NK-92 (cell line): Measurements from ENCODE around the gene SLC25A22.

Experiments used
- DNase-seq: peaks from one replicate; lab custom pipeline; 2025; ENCODE audit not compliant: unreplicated experiment; lab: John Stamatoyannopoulos, UW

The SLC25A22 gene

DNA sequence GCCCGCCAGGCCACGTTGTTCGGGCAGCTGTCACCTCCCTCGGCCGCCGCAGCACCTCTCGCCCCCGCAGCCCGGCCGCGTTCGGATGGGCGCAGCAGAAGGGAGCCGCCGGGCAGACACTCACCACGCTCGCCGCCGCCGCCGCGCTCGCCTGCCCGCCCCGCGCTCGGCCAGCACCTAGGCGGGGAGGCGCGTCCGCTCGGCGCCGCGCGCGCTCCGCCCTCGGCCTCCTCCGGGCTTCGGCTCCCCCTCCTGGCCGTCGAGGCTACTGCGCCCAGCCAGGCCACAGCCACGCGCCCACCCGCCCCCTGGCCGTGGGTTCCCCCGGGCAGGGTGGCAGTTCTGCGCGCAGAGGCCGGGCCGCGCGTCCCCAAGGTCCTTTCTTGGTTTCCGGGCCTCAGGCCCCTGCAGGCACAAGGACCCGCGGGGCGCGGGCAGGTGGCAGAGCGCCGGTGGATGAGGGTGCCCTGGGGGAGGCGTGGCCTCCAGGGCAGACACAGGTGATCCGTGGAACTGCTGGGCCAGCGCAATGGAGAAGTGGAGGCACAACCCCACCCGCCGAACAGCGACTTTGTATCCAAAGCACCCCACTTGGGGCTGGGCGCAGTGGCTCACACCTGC lies at the start of gene SLC25A22:
Gene SLC25A22, minus strand, starts transcription at position 189 of the 621 bp plus-strand sequence. CDS start 3,275 bp downstream, outside the sequence.
- no peak for DNase-seq

DNA sequence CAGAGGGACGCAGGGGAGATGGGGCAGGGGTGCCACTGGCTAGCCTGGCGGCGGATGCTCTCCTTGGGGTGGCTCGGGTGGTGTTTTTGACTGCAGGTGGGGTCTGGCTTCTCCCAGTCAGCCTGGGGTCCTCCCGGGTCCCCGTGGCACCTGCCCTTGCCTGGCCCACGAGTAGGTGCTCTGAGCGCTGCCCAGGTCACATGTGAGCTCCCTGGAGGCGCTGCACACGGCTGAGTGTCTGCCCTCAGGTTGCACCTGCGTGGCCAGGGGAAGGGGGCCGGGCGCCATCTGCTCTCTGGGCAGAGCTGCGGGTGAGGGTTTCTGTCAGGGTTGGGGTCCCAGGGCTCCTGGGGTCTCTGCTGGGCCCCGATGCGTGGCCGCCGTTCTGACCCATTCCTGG lies 49.8 kb upstream of the SLC25A22 start:
- no peak for DNase-seq

DNA sequence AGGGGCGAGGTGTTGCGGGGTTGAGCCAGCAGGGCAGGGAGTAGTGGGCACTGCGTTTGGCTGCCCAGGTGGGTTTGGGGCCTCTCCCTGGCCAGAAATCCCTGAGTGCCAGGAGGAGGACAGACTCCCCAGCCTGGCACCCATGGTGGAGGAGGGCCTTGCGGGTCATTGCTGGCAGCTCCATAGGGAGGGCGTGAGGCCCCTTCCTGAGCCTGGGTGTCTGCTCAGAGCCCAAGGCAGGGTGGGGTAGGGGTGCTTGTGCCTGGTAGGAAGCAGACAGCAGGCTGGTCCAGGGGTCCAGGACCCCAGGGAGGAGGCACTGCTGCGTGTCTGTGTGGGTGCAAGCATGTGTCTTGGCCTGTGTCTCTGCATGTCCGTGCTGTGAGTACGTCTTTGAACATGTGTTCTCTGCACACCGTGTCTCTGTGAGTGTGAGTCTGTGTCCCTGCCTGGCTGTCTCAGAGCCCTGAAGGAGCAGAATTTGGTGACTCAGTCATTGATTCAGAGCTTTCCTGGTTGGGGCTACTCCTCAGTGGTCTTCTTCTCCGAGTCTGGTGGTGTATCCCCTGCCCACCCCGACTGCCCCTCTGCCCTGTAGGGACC lies 48.5 kb upstream of the SLC25A22 start:
- no peak for DNase-seq

DNA sequence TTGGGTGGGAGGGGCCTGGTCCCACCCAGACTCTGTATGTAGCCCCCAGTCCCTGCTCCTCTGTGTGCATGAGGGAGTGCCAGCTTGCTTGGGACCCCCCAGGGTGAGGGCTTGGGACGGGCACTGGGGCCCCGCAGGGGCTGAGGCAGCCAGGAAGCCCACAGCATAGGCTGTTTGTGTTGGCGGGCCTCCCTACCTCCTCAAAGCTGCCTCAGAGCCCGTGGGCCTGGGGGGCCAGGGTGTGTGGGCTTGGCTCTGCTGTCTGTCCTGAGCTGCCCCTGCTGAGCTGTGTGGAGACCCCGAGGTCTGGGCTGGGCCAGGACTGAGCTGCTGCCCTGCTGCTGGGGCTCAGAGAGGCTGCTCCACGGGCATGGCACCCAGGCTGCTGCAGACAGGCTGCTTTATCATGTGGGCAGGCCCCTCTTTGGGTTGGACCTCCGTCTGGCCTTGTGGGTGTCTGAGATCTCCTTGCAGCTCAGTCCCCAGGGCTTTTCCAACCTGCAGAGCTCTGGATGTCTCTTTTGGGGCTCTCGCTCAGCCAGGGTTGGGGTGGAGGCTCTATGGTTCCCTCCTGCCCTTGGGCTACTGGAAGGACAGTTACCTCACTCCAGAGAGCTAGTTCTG lies 47.9 kb upstream of the SLC25A22 start:
- no peak for DNase-seq

DNA sequence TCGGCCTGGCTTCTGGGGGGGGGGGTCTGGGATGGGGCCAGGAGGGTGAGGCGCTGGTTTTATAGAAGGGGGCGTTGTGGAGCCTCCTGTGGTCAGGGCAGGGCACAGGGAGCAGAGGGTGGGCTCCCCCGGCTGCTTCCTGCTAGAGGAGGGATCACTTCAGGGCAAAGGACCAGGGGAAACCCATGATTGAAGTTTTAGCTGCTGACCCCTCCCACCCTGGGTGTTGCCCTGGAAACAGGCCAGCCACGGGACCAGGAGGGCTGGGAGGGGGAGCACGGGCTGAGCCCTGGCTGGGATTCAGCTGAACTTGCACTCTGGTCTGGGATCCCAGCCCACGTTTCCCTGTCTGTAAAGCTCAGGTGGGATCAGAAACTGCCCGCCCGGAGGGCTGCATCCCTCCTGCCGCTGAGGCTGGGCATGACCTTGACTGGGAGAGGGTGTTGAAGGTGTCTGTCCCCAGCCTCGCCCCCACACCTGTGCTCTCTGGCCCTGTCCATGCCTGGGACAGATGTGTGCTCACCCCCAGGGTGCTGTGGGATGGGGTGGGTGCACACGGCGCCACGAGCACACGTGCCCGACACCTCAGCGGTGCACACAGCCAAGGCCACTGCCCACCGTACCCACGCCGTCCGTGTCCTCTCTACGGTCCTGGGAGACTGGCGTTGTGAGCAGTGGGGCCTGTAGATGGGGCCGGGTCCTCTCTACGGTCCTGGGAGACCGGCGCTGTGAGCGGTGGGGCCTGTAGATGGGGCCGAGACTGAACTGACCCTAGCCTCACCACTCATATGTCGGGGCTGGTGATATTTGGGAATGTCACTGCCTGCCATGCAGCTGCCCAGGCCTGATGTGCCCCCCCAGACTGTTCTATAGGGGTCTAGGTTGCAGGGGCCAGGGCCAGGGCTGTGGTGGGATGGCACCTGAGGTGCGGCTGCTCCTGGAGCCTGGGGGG lies 46.9 kb upstream of the SLC25A22 start:
- DNase-seq = no peak

DNA sequence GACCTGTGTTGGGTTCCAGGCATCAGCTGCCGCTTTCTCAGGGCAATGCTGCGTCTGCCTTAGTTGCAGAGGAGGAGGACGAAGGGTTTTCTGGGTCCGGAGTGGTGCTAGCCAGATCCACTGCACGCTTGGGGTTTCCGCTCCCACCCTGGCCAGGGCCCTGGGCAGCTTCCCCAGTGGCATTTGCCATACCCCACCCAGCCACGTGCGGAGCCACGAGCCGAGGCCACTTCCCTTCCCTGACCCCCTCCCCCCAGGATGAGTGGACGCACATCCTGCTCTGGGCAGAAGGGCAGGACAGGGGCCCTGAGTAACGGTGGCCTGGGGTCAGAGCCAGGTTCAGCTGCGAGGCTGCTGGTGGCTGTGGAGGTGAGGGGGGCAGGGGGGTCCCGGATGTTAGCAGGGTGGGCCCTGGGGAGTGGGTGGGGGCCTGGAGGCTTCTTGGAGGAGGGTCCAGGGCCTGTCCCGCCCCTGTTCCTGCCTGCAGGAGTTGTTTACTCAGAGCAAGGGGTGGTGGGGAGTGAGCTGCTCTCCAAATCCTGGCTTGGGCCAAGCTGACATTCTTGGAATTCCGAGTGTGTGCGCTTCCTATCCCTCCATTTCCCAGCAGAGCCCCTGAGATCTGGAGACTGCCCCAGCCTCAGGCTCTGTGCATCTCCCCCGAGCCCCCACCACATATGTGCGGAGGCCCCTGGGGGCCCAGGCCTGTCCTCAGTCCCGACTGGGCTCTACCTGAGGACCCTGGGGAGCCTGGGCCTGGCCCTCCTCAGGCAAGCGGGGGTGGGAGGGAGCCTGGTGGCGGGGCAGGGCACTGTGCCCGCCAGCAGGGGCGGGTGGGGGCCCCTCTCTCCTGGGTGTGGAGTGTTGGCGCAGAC lies 46.0 kb upstream of the SLC25A22 start:
- DNase-seq = no peak

DNA sequence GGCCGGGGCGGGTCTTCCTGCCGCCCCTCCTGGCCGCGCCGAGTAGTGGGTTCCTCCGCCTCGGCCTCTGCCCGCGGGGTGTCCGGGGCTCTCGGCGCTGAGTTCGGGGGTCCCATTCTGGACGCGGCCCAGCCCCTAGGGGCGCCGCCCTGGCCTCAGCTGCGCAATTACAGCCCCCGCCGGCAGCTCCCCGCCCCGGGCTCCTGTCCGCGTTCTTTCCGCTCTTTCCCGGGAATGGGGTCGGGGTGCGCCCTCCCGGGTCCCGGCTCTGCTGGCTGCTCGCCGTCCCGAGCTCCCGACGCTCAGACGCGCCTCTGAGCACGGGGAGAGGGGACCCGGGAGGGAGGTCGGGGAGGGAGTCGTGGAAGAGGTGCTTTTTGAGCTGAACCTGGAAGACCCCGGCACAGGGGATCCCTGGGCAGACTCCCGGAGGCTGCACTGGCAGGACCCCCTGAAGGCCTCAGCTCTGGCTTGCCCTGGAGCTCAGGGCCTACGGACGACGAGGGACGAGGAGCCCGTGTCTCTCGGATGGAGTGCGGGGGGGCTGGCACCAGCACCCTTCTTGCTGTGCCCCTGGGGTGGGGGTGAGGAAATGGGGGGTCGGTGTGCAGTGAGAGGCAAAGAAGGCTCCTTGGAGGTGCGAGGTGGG lies 45.1 kb upstream of the SLC25A22 start:
- no peak for DNase-seq

DNA sequence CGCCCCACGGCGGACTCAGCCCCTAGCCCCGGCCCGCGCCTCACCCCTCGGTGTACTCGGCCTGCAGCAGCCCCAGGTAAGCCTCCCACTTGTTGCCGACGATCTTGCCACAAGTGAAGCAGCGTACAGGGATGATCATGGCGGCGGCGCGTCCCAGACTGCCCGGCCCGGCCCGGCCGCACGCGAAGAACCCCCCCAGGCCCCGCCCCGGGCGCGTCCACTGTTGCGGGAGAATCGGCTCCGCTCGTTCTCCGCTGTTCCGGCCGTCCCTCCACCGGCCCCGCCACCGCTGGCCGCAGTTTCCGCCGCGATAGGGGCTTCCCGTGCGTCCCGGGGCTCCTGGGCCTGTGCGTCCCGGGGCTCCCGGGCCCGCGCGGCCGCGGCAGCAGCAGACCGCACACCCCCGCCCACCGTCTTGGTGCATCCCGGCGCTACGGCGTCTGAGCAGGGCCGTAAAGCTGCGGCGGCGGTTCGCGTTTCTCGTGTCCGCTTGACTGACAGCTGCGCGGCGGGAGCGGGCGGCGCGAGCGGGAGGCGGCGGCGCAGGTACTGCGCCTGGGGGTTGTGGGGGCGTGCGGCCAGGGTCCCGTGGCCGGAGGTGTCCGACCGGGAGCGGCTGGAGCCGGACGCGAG lies 44.4 kb upstream of the SLC25A22 start, which contains the start of the genes POLR2L and TSPAN4:
Gene POLR2L, minus strand, starts transcription at position 160 of the 633 bp plus-strand sequence. Its CDS starts 21 bp downstream, at position 139.
Gene TSPAN4, plus strand, starts transcription at position 483 of the 633 bp plus-strand sequence. CDS start 7,453 bp downstream, outside the sequence.
- no peak for DNase-seq

DNA sequence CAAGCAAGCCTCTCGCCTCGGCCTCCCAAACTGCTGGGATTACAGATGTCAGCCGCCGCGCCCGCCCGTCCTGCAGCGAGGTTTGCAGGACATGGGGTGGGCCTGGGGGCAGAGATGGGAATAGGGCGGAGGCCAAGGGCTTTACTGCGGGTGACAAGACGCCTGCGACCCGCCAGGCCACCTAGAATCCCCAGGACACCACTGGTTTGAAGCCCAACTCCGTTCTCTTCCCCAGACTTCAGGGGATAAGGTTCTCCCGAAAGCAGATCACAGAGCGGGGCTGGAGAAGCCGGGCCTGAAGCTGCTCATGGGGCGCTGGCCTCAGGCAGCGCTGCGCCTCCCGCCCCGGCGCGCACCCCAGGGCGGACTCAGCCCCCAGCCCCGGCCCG lies 43.9 kb upstream of the SLC25A22 start:
- no peak for DNase-seq

DNA sequence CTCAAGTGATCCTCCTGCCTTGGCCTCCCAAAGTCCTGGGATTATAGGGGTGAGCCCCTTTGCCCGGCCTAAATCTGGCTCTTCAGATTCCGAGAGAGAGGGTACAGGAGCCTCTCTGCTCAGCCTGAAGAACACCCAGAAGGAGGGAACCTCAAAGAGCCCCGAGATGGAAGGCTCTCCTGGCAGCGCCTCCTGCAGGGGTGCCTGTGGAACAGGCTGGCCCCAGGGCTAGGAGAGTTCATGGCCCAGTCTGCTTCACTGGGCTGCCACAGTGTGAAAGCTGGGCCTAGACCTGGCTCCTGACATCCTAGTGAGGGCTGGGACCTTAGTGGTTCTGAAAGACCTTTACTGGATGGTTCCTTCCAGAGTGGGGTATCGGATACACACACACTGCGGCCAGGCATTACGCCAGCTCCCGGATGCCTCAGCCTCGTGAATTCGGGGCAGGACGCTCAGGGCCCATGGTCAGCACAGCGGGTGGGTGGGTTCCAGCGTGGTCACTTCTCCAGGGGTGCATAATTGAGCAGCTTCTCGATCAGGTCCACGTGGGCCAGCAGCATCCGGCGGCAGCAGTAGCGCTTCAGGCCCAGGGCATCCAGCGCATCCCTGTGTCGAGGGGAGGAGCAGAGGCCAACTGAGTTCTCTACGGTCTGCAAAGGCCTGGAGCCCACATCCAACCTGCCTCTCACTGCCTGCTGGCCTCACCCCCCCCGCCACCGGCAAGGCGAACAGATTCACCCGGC lies 42.0 kb upstream of the SLC25A22 start:
- DNase-seq = no peak

DNA sequence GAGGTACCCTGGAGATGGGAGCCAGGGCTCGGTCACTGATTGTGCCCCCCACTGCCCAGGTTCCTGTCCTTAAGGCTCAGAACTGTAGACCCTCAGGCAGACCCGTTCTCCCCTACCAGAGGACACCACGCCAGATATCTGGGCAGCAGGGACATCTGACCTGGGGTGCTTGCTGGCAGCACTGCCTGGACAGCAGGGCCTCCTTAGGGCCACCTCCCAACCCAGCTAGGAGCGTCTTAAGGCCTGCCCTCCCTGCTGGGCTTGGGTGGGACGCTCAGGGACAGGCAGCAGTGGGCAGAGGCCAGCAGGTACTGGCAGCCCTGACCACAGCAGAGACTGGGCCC lies 41.2 kb upstream of the SLC25A22 start:
- no peak for DNase-seq

DNA sequence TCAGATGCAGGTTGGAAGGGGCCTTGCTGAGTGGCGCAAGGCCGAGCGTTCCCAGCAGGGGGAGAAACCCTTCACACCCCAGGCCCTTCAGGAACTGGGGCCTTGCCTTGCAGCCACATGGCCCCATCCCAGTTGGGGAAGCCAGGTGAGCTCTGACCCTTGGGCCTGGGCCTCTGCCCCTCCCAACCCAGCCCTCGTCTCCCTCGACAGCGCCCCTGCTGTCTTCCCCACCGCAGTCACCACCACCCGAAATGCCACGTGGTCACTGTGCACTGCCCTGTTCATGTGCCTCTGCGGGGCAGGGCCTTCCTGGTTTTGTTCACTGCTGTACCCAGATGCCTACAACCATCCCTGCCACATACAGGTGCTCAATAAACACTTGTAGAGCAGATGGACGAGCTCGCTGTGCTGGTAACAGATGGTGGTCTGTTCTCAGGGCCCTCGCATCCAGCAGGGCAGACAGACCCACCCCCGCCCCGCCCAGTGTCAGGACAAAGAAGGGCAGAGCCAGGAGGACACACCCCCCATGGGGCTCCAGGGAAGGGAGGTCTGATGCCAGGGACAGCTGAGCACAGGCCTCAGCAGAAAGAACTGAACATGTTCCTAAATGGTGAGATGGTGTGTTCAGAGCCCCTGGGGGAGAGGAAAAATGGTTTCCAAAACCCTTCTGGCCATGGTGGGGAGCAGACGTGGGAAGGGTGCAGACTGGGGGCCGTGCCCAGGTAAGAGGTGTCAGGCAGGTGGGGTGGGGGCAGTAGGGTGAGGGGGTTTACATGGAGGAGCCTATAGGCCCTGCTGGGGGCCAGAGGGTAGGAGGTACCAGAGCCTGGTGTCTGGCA lies 40.6 kb upstream of the SLC25A22 start:
- DNase-seq = no peak

DNA sequence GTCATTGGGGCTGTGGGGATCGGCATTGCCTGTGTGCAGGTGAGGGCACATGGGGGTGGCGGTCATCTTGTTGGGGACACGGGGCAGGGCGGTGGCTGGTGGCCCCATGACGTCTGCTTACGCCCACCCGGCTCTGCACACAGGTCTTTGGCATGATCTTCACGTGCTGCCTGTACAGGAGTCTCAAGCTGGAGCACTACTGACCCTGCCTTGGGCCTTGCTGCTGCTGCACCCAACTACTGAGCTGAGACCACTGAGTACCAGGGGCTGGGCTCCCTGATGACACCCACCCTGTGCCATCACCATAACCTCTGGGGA lies 39.9 kb upstream of the SLC25A22 start:
- no peak for DNase-seq

DNA sequence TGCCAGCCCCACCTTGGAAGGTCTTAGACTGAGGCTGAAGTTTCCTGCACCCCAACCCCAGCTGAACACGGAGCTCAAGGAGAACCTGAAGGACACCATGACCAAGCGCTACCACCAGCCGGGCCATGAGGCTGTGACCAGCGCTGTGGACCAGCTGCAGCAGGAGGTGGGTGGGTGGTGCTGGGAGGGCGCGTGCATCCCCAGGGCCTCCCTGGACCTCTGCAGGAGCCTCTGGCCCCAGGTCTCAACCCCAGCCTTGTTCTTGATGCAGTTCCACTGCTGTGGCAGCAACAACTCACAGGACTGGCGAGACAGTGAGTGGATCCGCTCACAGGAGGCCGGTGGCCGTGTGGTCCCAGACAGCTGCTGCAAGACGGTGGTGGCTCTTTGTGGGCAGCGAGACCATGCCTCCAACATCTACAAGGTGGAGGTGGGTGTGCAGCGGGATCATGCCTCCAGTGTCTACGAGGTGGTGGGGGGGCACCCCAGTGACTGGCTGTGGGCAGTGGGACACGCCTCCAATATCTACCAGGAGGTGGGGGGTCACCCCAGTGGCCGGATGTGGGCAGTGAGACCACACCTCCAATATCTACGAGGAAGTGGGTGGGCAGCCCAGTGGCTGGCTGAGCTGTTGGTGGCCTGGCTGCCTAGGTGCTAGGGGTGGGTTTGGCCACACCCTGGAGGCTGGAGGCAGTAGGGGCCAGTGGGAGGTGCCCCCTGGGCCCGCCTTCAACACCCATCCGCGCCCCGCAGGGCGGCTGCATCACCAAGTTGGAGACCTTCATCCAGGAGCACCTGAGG lies 39.3 kb upstream of the SLC25A22 start:
- no peak for DNase-seq

DNA sequence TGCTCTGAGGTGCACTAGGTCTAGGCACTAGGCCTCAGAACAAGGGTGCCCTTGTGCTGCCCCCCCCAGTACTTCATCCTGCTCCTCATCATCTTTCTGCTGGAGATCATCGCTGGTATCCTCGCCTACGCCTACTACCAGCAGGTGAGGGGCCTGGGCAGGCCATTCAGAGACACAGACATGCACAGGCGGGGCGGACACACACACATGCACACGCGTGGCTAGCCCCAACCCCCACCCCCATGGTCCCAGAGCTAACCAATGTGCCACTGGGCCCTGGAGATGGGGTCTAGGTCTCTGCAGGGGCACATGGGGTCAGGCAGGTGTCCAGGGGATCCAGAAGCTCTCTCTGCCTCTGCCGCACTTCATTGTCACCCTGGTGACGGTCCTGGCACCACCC lies 38.6 kb upstream of the SLC25A22 start:
- no peak for DNase-seq

DNA sequence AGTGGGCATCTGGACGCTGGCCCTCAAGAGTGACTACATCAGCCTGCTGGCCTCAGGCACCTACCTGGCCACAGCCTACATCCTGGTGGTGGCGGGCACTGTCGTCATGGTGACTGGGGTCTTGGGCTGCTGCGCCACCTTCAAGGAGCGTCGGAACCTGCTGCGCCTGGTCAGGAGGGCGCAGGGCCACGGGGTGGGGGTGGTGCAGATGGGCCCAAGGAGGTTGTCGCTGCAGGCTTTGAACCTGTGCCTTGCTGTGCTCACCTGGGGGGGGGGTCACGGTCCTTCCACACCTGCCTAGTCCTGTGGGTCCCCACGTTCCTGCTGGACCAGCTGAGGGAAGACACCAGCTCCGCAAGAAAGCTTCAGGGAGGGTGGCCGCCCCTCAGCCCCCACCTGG lies 38.2 kb upstream of the SLC25A22 start:
- no peak for DNase-seq
